ENCODE measurements around the gene TMED1. TPM values are rescaled to one million over a fixed set of nuclear protein-coding genes. Genes with fewer than 3 reads are reported as not detected.

TMED1 gene
- total and polyA plus RNA-seq, 2 experiments from 2014 or later: 29.7 to 37.2 TPM

GRCh38 chr19:10788146-10788545 lies 47.9 kb downstream of the TMED1 start:
- no peak overlapping the region for H3K27ac ChIP-seq (ENCODE audit: low read depth)
- no peaks in the 10 kb centered on the region for H3K79me2 ChIP-seq (replicated peaks; ENCODE audit: insufficient read depth)
- Mint-ChIP-seq H3K36me3 (ENCODE audit: low read depth) (peaks cover 45% of the 10 kb centered on the region), H3K4me1 (no peaks in the 10 kb centered on the region), H3K9me3 (no peaks in the 10 kb centered on the region), H3K4me3 (no peak overlapping the region), H3K27ac (no peak overlapping the region), H3K27me3 (ENCODE audit: insufficient read depth, low read depth, poor library complexity) (peaks cover 4% of the 10 kb centered on the region)
- H3F3A ChIP-seq (replicated peaks; ENCODE audit: low read depth): peaks cover 5% of the 10 kb centered on the region; the same call in 1 of the 2 replicates
- peaks cover 10% of the 10 kb centered on the region for H3K36me3 ChIP-seq (ENCODE audit: insufficient read depth)
- H3K4me3 ChIP-seq: no peak overlapping the region
- DNase-seq (ENCODE audit: low spot score): no peak
- H4K20me1 ChIP-seq (replicated peaks; ENCODE audit: insufficient read depth): no peaks in the 10 kb centered on the region
- no peak for TF ChIP-seq ZNF462 (CRISPR knock-in tag; IDR thresholded peaks at IDR 0.05)
- no peak for TF ChIP-seq JUNB (IDR thresholded peaks at IDR 0.05; ENCODE audit: unreplicated experiment)
- TF ChIP-seq REST (IDR thresholded peaks at IDR 0.05; ENCODE audit: unreplicated experiment): no peak
- no peak for TF ChIP-seq ZNF331 (CRISPR knock-in tag; IDR thresholded peaks at IDR 0.05; ENCODE audit: low read depth)
- no peak for TF ChIP-seq ETS1 (IDR thresholded peaks at IDR 0.05)
- TF ChIP-seq POLR2AphosphoS5 (IDR thresholded peaks at IDR 0.05; ENCODE audit: low read depth): no peak
- no peak for TF ChIP-seq CTCF (conservative IDR thresholded peaks at IDR 0.05; ENCODE audit: low read depth in 2 of 2)
- TF ChIP-seq CREB1 (CRISPR knock-in tag; IDR thresholded peaks at IDR 0.05; ENCODE audit: low read depth): no peak
- no peak for TF ChIP-seq EZH2phosphoT487 (IDR thresholded peaks at IDR 0.05; ENCODE audit: unreplicated experiment)
- TF ChIP-seq EZH2 (IDR thresholded peaks at IDR 0.05; ENCODE audit: low read depth, unreplicated experiment): no peak
- TF ChIP-seq NANOG (IDR thresholded peaks at IDR 0.05; ENCODE audit: borderline replicate concordance): no peak
- TF ChIP-seq STAT1 (IDR thresholded peaks at IDR 0.05; ENCODE audit: unreplicated experiment): no peak
- TF ChIP-seq ZNF114 (CRISPR knock-in tag; IDR thresholded peaks at IDR 0.05): no peak
- H3K4me1 ChIP-seq (ENCODE audit: insufficient read depth): no peaks in the 10 kb centered on the region
- no peaks in the 10 kb centered on the region for H3K9me2 ChIP-seq (ENCODE audit: insufficient read depth)
- no peaks in the 10 kb centered on the region for H3K27me3 ChIP-seq (ENCODE audit: insufficient read depth)
- H3K4me2 ChIP-seq: no peak overlapping the region
- H2AFZ ChIP-seq: no peak overlapping the region
- no peak for ATAC-seq
